GM10266 (cell line): ENCODE data around the gene GSTA4.

ENCODE experiments used
- DNase-seq: peaks from one replicate; pipeline ENCODE4 v3.0.0; 2012; ENCODE audit errors: extremely low spot score
- TF ChIP-seq, protein P1 (sequence below): IDR thresholded peaks from 2 replicates; pipeline ENCODE4 v1.5.1; 2012; ENCODE audit warnings: mild to moderate bottlenecking, low read depth; ENCODE audit not compliant: control insufficient read depth, insufficient read depth; ENCODE audit errors: missing control alignments

The GSTA4 gene

DNA sequence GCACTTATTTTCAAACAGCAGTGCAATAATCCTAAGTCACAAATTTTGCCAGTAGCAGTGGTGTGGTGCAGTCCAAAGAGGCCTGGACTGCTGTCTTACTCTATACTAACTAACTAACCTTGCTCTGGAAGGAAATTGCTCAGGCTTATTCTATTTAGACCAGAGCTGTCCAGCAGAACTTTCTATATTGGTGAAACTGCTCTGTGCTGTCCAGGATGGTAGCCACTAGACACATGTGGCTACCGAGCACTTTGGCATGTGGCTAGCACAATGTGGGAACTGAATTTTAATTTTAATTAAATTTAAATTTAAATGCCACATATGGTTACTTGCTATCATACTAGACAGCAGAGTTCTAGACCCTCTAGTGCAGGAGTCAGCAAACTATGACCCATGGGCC, 43.1 kb upstream of the GSTA4 start:
- TF ChIP-seq, protein P1, sequence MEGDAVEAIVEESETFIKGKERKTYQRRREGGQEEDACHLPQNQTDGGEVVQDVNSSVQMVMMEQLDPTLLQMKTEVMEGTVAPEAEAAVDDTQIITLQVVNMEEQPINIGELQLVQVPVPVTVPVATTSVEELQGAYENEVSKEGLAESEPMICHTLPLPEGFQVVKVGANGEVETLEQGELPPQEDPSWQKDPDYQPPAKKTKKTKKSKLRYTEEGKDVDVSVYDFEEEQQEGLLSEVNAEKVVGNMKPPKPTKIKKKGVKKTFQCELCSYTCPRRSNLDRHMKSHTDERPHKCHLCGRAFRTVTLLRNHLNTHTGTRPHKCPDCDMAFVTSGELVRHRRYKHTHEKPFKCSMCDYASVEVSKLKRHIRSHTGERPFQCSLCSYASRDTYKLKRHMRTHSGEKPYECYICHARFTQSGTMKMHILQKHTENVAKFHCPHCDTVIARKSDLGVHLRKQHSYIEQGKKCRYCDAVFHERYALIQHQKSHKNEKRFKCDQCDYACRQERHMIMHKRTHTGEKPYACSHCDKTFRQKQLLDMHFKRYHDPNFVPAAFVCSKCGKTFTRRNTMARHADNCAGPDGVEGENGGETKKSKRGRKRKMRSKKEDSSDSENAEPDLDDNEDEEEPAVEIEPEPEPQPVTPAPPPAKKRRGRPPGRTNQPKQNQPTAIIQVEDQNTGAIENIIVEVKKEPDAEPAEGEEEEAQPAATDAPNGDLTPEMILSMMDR, result no peak

DNA sequence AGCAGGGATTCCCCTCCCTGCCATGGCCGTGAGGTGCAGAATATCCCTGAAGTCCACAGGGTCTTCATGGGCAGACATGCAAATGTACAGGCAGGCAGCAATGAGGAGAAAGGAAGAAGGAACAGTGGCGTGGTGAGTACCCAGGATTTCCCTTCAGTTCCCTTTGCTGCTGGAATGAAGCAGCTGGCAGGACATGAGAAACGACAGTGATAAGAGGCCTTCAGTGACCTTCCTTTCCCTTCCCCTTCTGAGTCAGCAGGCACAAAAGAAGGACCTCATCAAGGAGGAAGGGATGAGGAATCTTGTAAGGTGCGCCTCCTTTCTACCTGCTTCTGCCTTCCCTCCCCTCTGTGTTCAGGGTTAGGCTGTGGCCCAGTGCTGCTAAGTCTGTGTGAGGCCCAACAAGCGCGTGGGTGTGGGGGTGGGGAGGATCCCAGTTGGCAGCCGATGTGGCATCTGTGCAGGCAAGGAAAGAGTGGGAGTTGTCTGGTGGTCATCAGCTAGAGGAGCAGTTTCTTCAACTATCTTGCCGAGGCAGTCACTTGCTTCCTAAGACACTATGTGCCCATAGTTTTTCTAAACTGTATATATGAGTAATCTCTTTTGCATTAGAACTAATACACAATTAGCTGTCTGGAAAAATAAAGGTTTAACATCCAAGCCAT, 40.6 kb upstream of the GSTA4 start:
- DNase-seq, result no peak
- TF ChIP-seq, protein P1, result no peak

More for the DNA sequence above, 43.1 kb upstream of the GSTA4 start:
- no peak for DNase-seq

DNA sequence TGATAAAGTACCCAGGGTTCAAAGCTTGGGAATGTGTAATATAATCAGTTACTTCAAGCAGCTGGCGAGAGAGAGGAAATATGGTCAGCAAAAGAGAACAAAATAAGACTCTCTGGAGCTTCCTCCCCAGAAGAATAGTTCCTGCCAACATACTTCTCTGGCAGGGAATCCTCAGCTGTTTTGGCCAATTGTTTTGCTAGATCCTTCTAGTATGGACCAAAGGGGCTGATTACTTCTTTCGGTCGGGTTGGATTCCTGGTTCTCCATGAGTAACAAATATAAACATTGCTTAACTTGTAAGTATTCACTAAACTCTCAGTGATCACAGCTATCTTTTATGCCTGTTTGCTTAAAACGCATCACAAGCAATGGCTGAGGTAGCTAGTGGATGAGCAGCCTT, 38.7 kb upstream of the GSTA4 start:
- TF ChIP-seq, protein P1, result no peak
- DNase-seq, result no peak

DNA sequence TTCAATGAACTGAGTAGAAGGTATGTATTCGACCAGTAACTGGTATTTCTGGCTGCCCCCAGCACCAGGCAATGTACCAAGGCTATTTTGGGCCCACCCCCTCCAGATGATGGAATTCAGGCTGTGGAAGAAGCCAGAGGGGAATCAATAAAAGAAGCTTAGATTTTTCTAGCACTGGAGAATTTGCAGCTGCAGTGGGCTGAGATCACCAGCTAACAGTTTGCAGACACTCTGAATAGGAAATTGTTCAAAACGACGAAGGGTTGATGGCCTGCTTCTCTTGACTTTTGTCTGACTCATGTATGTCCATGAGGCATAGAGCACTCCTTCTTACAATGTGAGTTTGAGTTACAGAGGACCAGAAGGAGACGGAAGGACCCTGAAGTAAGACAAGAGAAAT, 37.8 kb upstream of the GSTA4 start:
- TF ChIP-seq, protein P1, result no peak

DNA sequence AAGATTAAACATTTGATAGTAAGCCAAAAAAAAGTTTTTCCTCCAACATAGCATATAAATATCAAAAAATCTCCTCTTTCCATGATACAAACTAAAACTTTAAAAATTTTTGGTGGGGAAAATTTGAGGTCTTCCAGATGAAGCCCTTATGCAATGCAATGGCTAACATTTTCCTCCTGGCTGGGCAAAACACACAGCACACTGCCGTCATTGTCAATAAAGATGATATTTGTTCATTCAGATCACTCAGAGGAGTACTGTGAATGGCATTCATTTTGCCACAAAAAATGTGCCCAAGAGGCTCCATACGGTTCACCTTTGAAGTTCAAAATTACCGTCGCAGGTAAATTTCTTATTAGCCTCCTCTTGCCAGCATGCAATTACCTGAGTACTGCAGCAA, 36.2 kb upstream of the GSTA4 start:
- TF ChIP-seq, protein P1, result no peak
- no peak for DNase-seq

More for the DNA sequence above, 37.8 kb upstream of the GSTA4 start:
- no peak for DNase-seq

DNA sequence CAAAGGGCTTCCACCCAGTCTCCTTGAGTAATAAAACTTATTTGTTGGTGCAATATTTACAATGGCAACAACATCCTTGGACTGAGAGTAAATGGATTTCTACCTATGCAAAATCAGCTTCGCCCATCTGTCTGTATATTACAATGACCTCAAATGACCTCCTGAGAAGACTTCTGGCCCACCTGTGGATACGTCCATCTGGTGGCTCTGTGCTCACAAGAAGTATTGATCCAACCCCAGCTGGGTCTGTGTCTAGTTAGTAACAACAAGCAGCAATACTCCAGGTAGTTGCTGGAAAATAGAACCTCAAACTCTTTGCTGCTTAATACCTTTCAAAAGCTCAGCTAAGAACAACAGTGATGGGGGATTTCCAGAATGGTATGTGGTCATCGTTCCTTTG, 34.7 kb upstream of the GSTA4 start:
- no peak for DNase-seq
- TF ChIP-seq, protein P1, result no peak

DNA sequence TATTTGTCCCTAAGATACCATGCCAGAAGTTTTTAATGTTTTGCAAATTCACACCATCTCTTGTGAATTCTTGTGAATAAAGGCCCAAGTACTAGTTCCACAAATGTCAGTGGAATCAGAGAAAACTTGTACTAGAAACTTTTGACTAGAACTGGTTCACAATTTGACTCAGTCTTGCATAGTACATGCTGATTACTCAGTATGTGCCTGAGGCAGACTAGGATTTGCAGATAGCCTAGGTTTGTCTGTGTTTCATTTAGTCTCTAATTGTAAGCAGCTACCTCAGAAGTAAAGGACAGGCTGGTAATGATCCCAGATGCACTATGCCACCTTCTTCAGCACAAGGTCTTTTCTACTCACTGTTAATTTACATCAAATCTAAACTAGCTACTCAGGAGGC, 34.2 kb upstream of the GSTA4 start:
- TF ChIP-seq, protein P1, result no peak

More for the DNA sequence above, 34.2 kb upstream of the GSTA4 start:
- no peak for DNase-seq
